ENCODE data around the gene F9. TPM values are rescaled to one million over a fixed set of nuclear protein-coding genes. Genes with fewer than 3 reads are reported as not detected.
"Not testable (repeated sequence)": the region's sequence is repeated elsewhere in the genome, so short reads cannot be mapped to it uniquely, and the experiment has no call there.

Gene F9
- not detected for total RNA-seq

DNA sequence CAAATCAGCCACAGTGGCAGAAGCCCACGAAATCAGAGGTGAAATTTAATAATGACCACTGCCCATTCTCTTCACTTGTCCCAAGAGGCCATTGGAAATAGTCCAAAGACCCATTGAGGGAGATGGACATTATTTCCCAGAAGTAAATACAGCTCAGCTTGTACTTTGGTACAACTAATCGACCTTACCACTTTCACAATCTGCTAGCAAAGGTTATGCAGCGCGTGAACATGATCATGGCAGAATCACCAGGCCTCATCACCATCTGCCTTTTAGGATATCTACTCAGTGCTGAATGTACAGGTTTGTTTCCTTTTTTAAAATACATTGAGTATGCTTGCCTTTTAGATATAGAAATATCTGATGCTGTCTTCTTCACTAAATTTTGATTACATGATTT, at the start of gene F9:
Gene F9 (plus strand): TSS at position 190 of the 400 bp plus-strand sequence. CDS start 26 bp downstream, at position 216.
- DNase-seq (ENCODE audit: low spot score), result no peak

DNA sequence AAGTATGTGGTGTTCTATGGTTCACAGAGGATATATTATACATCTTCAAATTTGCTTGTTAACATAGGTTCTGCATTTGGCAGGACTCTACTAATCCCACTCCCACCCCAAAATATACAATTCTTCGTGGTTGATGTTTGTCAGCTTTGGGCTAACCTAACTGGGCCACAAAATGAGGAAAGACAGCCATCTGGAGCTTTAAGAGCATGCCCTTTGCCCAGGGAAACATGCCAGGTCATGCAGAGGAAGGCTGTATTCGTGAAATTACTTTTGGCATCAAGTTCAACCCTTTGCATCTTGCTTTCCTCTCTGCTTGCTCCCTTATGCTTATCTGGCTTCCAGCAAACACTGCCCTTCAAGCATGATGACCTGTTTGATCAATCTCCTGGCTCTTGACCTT, 46.8 kb upstream of the F9 start:
- no peak for DNase-seq (ENCODE audit: low spot score)

DNA sequence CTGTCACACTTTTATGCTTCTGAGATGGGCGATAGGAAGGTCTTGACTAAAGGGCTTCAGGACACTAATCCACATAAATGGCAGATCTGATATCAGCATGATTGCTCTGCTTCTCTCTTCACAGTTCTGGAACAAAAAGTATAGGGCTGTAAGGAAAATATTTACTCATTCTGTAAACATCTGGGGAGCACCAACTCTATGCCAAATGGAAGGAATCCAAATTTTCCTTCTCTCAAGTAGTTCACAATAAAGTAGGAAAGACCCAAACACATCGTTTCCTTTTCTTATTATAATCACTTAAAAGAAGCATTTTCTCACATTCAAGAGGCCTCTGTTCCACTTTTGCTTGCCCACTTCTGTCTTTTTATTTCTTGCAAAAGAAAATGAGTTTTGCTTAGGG, 45.9 kb upstream of the F9 start:
- no peak for DNase-seq (ENCODE audit: low spot score)

DNA sequence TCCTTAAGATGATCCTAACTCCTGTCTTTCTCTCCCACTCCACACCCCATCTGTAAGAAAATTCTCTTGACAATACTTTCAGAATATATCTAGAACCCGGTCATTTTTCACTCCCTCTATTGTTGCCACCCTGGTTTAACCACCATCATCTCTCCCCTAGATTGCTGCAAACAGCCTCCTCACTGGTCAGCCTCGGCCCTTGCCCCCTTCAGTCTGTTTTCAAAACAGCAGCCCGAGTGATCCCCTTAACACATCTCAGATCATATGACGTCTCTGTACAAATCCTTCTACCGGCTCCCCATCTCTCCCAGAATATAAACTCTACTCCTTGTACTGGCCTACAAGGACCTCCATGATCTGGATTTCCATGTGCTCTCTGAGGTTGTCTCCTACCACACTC, 35.2 kb upstream of the F9 start:
- DNase-seq (ENCODE audit: low spot score), result no peak

DNA sequence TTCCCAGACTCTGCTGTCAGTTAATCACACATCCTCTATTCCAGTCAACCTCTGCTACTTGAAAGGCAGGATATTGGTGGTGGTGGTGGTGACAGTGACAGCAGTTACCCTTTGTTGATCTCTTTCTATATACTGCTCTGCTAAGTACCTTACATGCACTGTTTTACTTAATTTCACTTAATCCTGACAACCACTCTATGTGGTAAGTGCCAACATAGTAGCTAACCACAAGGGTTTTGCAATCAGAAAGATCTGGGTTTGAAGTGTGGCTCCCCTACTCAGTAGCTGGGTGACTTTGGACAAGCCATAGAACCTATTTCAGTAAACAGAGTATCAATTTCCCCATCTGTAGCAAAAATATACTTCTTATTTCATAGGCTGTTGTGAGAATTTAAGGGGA, 24.2 kb upstream of the F9 start:
- no peak for DNase-seq (ENCODE audit: low spot score)

DNA sequence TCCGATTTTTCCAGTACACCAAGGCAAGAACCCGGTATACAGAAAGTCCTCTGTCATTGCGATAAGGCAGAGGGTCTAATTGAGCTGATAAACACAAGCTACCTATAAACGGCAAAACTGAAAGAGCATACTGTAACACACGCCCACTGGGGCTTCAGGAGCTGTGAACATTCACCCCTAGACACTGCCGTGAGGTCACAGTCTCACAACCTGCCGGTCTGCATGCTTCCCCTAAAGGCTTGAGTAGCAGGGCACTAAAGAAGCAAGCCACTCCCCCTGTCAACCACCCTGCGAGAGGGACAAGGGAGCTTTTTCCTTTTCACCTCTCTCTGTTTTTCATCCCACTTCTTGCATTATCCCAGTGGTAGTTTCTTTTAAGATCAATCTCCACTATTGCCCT, 22.4 kb upstream of the F9 start:
- no peak for DNase-seq (ENCODE audit: low spot score)

DNA sequence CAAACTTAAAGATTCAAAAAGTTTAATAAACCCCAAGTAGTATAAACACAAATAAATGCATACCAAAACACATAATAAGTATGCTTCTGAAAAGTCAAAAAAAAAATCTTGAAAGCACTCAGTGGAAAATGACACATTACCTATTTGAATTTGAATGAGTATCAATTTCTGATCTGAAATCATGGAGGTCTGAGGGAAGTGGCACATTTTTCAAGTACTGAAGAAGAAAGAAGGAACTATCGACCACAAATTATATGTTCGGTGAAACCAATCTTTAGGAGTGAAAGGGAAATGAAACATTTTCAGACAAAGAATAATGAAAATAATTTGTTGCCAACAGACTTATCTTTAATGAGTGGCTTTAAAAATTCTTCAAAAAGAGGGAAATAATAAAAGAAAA, 12.1 kb upstream of the F9 start:
- DNase-seq (ENCODE audit: low spot score), result no peak

DNA sequence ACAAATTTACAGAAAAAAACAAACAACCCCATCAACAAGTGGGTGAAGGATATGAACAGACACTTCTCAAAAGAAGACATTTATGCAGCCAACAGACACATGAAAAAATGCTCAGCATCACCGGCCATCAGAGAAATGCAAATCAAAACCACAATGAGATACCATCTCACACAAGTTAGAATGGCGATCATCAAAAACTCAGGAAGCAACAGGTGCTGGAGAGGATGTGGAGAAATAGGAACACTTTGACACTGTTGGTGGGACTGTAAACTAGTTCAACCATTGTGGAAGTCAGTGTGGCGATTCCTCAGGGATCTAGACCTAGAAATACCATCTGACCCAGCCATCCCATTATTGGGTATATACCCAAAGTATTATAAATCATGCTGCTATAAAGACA, 1.7 kb upstream of the F9 start:
- DNase-seq (ENCODE audit: low spot score), result not testable (repeated sequence)

DNA sequence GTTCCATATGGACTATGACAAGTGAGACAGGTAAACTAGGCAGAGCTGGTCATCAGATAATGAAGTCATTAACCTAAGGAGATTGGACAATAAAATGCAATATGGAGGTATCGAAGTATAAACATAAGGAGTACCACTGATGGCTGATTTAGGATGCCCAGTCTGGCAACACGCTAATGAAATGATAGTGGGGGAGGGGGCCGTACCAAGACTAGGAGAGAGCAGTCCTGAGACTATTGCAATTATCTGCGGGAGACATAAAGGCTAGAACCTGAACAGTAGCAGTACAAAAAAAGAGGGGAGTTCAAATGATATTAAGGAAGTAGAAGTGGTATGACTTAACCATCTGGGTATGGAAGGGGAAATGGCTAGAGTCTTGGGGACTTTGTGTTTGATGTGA, 2.3 kb downstream of the F9 start:
- no peak for DNase-seq (ENCODE audit: low spot score)

DNA sequence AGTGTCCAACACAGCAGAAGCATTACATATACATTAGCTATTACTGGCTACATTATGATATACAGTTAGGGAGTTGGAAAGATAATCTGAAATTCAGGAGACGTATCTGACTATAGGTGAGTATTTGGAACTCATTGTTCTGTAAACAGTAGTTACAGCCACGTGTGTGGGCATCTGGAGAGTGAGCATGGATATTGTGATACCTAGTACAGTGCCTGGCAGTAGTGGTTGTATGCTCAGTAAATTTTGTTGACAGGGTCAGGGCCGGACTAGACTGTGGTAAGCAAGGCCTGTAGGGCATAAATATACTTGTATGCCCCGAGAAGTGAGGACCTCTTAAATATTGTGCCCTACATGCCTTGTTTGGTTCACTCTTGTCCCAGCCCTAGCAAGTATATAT, 2.9 kb downstream of the F9 start:
- DNase-seq (ENCODE audit: low spot score), result no peak

DNA sequence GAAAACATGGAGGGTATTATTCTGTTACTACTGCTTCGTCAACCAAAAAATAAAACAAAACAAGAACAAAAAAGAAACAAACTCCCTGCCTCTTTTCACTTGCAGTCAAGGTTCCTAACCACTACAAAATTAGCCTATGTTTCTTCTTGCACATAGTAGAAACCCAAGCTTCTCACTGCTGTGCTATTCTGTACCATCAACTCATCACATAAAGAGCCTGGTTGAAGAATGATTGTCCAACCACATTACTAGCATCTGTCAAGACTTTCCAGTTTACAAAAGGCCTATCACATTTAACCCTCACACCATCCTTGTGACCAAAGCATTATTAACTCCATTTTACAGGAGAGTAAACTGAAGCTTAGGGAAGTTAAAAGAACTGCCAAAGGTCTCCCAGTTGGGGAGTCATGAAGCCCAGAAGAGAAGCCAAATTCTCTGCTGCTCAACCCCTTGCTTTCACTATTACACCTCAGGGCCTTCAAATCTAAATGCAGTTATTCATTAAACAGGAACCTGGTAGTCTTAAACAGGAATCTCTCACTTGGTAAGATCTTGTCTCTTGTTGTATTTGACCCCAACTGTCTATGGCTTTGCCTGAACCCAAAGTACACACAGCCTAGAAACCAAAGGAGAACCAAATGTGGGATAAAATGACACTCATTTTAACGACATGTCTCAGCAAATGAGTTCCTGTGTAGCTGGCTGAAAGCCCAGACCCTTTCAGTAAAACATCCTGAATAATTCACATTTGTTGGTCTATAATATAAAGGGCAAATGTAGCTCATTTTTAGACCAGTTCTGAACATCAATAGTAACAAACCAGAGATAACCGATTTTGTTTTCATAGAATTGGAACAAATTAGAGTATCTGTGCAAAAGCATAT, 8.6 kb downstream of the F9 start:
- no peak for DNase-seq (ENCODE audit: low spot score)

DNA sequence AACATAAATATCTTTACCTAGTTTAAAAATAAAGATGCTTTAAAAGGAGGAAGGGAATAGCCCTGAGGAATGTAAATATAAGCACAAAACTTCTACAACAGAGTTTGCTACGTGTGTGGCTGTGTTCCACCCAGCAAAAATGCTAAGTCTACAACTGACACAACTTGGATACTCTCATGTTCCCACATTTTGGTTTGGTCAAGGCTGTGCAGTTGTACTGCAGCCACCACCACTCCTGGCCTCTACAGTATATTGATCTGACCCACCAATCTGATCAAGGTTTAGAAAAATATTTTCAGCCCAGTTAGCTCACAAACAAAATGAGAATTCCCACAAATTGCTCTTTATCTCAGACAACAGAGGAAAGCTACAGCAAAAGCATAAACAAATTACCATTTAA, 12.1 kb downstream of the F9 start:
- no peak for DNase-seq (ENCODE audit: low spot score)

DNA sequence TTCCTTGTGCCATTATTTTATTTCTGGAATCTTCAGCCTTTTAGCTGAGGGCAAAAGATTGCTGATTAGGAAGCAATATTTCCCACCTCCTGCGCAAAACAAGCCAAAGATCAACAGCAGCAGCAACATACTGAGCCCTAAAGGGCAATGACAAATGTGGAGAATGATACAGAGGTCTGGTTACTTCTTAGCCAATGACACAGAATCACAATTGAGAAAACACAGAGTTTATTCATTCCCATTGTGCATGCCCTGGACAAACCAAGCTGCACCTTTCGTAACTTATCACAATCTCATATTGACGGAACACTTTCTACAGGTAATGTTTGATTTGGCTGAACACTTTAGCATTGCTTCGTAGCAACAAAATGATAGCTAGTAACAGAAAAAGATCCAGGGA, 13.4 kb downstream of the F9 start:
- no peak for DNase-seq (ENCODE audit: low spot score)

DNA sequence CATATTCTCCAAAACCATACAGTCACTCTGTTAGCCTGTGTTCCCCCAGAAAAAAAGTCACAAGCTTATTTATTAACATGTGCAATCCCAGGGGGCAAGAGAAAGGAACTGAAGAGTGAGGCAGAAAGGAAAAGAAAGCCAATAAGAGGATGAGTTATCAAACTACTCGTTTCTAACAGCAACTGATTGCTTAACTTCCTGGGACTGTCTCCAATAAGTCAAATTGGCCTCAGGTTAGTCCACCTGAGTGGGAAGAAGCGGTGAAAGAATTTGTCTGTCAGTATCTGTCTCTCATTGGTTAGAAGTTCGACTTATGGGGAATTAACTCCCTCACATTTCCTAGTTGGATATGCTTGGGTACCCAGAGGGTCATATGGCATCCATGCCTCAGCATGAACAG, 14.1 kb downstream of the F9 start:
- no peak for DNase-seq (ENCODE audit: low spot score)

DNA sequence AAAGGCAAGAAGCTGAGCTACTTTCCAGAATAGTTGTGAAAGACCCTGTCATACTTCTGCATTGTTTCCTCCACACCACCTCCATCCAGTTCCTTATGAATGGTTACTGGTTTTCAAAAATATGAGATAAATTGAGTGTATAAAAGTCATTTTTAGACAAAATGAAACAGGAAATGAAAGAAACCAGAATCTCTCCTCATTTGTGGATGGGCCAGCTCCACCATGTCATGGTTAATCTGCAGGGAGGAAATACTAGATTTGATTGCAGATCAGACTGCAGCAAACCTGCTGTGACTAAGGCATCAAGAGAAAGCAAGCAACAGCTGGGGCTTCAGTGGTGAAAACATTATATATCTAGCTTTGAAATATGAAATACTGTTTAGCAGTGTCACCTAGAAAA, 23.8 kb downstream of the F9 start:
- DNase-seq (ENCODE audit: low spot score), result no peak

DNA sequence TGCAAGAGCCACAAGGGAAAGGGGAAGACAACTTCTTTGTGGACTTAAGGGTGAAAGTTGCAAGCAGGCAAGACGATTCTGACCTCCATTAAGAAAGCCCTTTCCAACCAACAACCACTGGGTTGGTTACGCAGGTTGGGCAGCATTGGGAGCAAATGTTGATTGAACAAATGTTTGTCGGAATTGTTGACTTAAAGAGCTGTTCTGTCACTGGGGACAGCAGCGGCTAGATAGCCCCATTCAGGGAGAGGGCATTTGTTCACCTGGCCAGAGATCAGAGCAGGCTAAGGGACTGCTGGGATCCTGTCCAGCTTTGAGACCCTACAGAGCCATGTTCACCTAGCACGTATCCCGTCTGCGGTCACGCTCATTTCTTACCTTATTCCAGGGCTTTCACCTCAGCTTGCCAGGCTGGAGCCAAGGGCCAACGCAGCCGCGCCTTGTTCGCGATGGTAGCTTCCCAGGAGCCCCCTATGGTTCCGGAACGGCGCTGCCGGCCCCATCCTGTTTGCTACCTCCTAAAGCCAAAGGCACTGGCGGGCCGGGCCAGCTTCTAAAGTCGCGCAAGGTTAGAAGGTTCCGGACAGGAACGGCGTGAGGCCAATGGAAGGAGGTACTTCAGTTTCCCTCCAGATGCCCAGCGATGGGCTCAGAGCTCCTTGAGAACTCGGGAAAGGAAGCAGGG, 24.6 kb downstream of the F9 start:
- no peak for DNase-seq (ENCODE audit: low spot score)

DNA sequence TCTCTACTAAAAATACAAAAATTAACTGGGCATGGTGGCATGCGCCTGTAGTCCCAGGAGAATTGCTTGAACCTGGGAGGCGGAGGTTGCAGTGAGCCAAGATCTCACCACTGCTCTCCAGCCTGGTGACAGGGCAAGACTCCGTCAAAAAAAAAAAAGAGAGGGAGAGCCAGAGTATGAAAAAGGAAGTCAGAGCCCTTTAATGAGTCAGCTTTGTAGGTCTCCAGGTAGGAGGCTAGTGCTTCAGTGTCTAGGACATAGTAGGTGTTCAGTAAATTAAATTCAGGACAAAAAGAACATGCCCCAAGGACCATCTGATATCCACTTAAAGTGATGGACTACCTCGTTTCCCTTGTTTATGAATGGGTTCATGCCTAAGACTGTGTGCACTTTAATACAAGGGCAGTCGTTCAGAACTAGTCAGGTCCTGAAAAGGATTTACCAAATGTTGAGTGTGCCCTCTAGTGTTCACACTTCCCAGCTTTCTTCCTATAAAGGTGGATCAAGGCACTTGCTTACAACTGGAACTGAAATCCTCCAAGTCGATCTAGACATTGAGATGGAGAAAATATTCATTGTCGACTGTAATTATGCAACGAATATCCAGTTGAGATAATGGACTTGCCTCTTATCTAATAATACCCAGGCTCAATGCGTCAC, 29.0 kb downstream of the F9 start:
- peak; percentile 47 for DNase-seq (ENCODE audit: low spot score)

DNA sequence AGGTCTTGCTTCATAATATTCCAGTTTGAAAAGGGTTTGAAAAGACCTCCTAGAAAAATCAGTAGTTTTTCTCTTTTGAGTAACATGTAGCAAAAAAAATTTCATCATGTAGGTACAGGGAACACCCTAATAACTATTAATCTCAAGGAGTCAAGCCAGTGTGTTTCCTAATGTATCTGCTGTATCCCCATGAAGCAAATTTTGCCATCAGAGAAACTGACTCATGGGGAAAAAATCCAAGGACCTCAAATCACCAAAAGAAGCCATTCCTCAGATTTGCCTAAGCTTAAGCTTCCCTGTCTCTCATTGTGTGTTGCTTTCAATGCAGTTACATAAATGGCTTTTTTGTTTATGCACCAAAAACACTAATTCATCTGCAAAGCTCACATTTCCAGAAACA, 29.7 kb downstream of the F9 start:
- DNase-seq (ENCODE audit: low spot score), result no peak

DNA sequence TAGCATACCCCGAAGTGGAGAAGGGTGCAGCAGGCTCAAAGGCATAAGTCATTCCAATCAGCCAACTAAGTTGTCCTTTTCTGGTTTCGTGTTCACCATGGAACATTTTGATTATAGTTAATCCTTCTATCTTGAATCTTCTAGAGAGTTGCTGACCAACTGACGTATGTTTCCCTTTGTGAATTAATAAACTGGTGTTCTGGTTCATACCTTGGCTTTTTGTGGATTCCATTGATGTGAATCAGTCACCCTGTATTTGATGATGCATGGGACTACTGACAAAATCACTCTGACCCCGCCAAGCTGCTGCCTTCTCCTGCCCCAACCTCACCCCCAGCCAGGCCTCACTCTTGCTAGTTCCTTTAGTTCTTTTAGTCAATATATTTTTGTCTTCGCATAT, 32.7 kb downstream of the F9 start:
- DNase-seq (ENCODE audit: low spot score), result no peak

DNA sequence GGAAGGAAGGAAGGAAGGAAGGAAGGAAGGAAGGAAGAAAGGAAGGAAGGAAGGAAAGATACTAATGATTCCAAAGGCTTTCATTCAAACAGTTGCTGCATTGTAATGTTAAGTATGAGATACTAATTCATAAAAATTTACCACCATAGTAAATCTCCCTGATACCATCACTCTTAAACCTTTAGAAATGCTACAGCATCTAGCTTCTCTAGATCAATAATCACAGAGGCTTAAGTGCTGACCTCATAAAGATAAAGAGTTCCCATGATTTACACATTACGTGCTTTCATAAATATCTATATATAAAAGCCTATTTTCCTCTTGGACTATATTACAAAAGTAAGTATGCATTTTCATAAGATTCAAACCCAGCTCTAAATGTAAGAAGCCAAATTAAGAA, 36.4 kb downstream of the F9 start:
- no peak for DNase-seq (ENCODE audit: low spot score)

DNA sequence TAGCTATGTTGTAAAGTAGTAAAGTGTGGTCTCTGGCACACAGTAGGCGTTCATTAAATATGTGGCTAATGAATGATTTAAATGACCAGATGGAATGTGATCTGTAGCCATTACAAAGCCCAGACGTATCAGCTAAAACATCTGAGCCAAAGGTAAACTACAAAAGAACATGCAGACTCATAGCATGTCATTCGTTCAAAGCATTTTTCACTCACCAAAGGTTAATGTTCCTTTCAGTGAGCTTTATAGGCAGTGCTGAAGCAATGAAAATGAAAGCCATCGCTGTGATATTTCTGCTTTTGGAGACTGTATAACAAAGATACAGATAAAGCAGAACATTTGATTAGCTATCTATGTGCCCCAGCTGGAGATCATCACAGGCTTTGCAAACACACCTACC, 50.5 kb downstream of the F9 start:
- DNase-seq (ENCODE audit: low spot score), result no peak

DNA sequence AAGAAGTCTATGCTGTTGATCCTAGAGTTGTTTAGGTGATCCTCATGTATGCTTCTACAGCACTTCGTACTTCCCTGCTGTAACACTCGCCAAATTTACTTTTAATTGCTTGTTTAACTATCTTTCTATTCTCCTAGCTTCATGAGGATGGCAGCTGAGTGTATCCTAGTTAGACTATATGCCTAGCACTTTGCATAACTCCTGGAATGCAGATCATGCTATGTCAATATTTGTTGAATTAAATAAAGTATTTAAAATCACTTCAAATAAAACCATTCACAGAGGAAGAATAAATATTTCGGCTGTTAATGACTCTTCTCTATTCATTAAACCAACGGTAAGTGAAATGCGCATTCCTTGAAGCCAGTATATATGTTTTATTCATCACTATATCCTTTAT, 55.1 kb downstream of the F9 start:
- no peak for DNase-seq (ENCODE audit: low spot score)

DNA sequence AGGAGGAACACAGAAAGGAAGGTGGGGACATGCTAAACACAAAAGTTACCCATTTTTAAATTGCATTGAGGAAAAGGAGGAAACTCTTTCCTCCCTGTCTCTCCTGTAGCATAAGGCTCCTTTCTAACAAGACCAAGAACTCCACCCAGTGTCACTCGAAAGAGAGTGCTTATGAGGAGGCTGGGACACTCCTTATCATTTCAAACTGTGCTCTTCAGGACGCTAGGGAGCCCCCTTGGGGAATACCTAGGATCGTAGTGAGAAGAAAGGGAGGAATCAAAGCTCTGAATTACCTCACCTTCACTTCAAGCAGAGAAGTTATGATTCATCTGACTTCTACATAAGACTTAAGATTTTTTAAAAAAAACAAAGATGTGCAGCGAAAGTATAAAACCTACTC, 65.5 kb downstream of the F9 start:
- no peak for DNase-seq (ENCODE audit: low spot score)
